HCT116 (cell line): Measurements from ENCODE around the gene LSAMP.

Experiments used
- CBX3 ChIP-seq: IDR thresholded peaks from 2 replicates; pipeline ENCODE4 v1.6.1; 2012; ENCODE audit warnings: low read depth
- CEBPB ChIP-seq: IDR thresholded peaks from 2 replicates; pipeline ENCODE4 v1.6.1; 2012; ENCODE audit warnings: low read depth
- CTCF ChIP-seq, 3 experiments: fragments of 200-600 bp in 1 of 3; sonication (generic) in 1 of 3; IDR thresholded peaks in 2 of 3; conservative IDR thresholded peaks in 1 of 3; 2 replicates each; pipeline ENCODE4 v1.5.1; 2012 to 2017; ENCODE audit warnings: low read depth in 2 of 3, low read length in 2 of 3, antibody characterized with exemption in 1 of 3, borderline replicate concordance in 1 of 3, control low read depth in 1 of 3, mild to moderate bottlenecking in 1 of 3, mixed read lengths in 1 of 3, mixed run types in 1 of 3, moderate library complexity in 1 of 3; ENCODE audit not compliant: insufficient read depth in 1 of 3
- EZH2 ChIP-seq: fragments of 200-600 bp; sonication (generic); IDR thresholded peaks from 2 replicates; pipeline ENCODE4 v1.6.1; 2017; ENCODE audit warnings: antibody characterized with exemption, mixed run types
- EZH2phosphoT487 ChIP-seq: fragments of 200-600 bp; IDR thresholded peaks from 2 replicates; pipeline ENCODE4 v1.6.1; 2018; ENCODE audit warnings: antibody characterized with exemption, borderline replicate concordance
- JUND ChIP-seq: IDR thresholded peaks from 2 replicates; pipeline ENCODE4 v1.6.1; 2012
- POLR2A ChIP-seq: IDR thresholded peaks from 2 replicates; pipeline ENCODE4 v1.7.0; 2011; ENCODE audit warnings: borderline replicate concordance; ENCODE audit not compliant: insufficient read depth, insufficient read length; ENCODE audit errors: extremely low read depth
- SP1 ChIP-seq: IDR thresholded peaks from 2 replicates; pipeline ENCODE4 v1.6.1; 2012; ENCODE audit warnings: low read depth
- TCF7L2 ChIP-seq: IDR thresholded peaks from 2 replicates; pipeline ENCODE4 v1.7.0; 2011; ENCODE audit warnings: borderline replicate concordance, inconsistent platforms; ENCODE audit not compliant: insufficient read depth, insufficient read length; ENCODE audit errors: extremely low read depth
- ZFX ChIP-seq: fragments of 450-650 bp; IDR thresholded peaks from 2 replicates; pipeline ENCODE4 v1.6.1; 2017

GRCh38 chr3:115845986-115846385, 599.3 kb downstream of the LSAMP start:
- TF ChIP-seq CEBPB (no peak), POLR2A (no peak), EZH2 (no peak), JUND (no peak), CTCF (IDR thresholded peaks at IDR 0.05 in 2 of 3, conservative IDR thresholded peaks at IDR 0.05 in 1 of 3; ENCODE audit: borderline replicate concordance in 1 of 3, insufficient read depth in 1 of 3, low read depth in 2 of 3, low read length in 2 of 3) (no peak), EZH2phosphoT487 (no peak), TCF7L2 (no peak), CBX3 (no peak), ZFX (no peak), SP1 (no peak)
